Limb (tissue), 2 donors: ENCODE measurements around the gene FAM162A.

Experiments
- DNase-seq, 2 donors: peaks; one replicate each; pipeline ENCODE4 v3.0.0-alpha.2; 2016; ENCODE audit errors: extremely low spot score in 2 of 2

The FAM162A gene

DNA sequence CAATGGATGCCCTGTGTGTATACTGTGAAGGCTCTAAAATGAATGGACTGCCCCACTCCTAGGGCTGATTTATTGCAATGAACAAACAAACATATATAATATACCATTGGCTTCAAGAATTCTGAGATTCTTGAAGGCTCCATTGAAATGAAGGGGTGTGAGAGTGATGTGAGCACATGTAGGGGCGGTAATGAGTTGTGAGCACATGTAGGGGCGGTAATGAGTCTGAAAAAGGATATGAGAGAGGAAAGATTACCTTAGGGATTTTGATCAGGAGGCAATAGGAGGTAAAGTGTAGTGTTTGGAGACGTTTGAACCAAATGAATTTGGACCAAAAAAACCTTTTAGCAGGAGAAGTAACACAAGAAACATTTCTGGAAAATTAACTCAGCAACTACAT lies 3.7 kb downstream of the FAM162A start:
- DNase-seq, result no peak

DNA sequence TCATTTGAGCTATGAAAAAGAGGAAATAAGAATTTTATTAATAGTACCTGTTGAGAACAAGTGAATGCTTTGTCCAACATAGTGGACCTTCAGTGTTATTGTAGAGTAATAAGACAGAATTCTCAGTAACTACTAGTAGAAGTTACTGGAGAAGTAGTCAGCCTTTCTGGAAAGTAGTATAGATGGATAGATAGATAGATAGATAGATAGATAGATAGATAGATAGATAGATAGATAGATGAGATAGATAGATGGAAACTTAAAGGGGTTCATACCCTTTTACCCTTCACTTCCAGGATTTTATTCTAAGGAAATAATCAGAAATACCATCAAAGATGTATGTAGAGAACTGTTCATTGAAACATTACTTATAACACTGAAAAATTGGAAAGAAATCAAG lies 5.2 kb downstream of the FAM162A start:
- DNase-seq, result no peak

DNA sequence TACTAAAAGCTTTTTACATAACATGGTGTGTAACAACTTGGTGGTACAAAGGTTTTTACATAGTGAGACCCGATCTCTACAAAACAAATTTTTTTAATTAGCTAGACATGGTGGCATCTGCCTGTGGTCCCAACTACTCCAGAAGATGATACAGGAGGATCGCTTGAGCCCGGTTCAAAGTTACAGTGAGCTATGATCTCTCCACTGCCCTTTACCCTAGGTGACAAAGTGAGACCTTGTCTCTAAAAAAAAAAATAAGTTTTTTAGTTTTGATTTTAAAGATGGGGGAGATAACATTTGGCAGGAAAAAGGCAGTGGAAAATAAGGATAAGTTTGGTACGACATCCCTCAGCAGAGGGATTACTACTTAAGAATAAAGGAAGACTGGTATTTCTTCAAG lies 5.9 kb downstream of the FAM162A start:
- DNase-seq, result no peak

DNA sequence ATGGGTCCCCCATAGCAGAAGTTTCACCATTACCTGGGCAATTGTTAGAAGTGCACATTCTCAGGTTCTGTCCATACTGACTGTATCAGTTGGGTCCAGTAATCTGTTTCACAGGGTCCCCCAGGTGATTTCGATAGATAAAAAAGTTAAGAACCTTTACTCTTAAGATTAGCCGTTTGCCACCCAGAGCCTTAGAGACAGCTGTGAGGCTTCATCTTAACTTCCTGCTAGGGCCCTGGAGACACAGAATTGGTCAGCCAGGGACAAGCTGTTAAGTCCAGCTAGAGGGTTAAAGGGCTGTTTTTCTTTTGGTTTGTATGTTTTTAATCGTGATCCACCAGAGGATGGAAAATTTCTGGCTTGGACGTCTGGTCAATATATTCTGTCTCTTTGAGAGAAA lies 6.7 kb downstream of the FAM162A start:
- no peak for DNase-seq

DNA sequence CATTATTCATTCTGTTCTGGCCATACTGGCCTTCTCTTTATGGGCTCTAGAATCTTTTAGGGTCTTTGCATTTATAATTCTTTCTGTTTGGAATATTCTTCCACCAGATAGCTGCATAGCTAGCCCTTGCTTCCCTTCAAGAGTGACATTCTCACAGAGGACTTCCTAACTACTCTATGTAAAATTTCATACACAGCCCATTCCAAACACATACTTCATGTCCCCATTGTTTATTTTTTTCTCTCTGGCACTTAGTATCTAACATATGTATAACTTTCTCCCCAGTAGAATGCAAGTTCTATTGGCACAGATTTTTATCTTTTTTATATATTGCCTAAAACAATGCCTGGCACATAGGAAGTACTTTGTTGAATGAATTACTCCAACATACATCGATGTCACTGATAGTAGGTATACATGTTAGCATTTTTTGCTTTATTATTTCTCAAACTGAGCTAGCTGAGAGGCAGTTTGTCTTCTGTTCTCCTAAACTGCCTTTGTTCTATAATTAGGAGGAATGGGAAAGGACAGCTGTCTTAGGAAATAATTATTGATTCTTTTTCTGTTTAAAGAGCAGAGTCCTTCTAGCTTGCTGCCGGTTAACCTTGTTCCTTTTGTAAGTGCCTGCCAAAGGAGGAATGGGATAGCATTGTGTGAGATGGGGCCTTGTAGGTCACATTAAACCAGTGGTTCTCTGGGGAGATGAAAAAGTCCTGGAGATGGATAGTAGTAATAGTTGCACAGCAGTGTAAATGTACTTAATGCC lies 7.9 kb downstream of the FAM162A start:
- no peak for DNase-seq

DNA sequence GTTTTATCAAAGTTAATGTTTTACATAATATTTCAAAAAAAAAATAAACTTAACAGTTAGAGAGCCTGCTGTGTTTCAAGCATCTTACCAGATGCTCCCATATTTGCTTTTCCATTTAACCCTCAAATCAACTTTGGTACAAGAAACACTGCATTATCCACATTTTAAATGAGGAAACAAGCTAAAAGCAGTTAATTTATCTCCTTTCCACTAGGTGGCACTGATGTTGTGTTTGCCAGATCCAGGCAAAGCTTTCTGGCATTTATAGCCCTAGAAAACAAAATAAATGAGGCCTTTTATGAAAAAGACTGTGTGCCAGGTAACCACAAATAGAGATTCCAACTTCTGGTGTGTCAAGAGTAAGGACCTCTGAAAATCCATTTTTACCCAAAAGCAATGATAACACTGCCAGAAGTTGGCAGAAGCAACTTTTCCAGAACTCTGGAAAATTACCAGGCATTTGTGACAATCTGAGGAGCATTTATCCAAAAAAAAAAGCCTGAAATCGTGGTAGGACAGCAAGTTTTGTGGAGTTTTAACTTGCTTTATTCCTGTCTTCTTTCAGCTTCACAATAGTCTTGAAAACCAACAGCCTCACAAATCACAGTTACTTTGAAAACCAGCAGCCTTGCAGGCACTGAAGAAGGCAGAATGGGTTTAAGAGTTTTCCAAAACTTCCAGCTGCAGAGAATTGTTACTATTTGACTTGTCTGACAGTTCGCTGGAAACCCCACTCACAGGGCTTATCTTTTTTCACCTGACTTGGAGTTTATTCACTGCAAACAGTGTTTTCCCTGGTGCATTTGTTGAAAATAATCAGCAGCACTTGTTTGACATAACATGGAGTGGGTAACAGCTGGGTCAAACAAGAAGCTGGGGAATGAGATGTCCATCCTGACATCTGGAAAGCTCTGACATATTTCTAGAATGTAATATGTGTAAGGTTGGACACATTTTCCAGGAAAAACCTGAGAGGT lies 9.2 kb downstream of the FAM162A start:
- DNase-seq, result peak in 1 of 2 donors; percentile 74

DNA sequence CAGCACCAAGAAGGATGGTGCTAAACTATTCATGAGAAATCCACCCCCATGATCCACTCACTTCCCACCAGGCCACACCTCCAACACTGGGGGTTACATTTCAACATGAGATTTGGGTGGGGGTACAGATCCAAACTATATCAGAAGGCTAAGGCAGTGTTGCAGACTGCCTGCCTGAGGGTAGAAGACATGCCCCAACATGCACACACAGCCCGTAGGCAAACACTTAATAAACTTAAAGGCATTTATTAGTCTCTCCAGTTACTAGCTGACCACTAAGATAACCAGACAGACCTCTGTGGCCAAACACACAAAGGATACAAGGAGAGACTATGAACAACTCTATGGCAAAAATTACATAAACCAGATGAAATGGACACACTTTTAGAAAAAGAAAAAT lies 10.2 kb downstream of the FAM162A start:
- no peak for DNase-seq

DNA sequence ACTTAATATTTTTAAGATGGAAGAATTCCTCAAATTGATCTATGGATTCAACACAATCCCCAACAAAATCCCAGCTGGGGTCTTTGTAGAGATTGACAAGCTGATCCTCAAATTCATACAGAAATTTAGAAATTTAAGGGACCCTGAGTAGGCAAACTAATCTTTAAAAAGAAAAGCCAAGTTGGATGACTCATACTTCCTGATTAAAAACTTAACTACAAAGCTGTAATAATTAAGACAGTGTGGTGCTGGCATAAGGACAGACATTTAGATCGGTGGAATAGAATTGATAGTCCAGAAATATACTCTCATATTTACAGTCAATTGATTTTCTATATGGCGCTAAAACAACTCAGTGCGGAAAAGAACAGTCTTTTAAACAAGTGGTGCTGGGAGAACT lies 11.6 kb downstream of the FAM162A start:
- no peak for DNase-seq

DNA sequence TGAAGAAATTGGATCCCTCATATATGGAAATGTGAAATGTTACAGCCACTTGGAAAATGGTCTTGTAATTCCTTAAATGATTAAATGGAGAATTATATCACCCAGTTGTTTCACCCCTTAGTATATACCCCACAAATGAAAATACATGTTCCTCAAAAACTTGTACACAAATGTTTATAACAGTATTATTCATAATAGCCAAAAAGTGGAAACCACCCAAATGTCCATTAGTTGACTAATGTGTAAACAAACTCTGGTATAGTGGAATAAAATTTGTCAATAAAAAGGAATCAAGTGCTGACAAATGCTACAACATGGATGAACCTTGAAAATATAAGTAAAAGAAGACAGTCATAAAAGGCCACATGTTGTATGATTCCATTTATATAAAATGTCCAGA lies 12.5 kb downstream of the FAM162A start:
- no peak for DNase-seq

DNA sequence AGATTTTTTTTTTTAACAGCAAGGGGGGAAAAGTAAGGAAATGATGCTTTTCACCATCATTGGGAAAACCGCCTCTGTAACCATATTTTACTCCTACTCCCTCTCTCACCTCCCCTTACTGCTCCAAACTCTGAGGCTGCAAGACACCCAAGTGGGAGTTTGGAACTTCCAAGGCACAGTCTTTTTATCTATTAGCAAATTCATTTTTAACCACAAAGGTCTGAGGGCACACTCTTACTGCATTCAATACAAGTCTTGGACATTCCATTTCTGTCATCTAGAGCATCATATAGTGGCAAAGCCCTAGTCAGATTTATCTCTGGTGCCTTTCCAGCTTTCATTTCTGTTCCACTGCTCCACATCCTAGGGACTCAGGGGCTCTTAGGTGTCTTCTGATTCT lies 13.2 kb downstream of the FAM162A start:
- DNase-seq, result no peak

DNA sequence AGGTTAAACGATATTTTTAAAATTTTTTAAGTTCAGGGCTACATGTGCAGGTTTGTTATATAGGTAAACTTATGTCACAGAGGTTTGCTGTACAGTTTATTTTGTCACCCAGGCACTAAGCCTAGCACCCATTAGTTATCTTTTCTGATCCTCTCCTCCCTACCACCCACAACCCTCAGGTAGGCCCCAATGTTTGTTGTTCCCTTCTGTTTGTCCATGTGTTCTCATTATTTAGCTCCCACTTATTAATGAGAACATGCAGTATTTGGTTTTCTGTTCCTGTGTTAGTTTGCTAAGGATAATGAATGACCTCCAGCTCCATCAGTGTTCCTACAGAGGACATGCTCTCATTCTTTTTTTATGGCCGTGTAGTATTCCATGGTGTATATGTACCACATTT lies 14.9 kb downstream of the FAM162A start:
- no peak for DNase-seq

DNA sequence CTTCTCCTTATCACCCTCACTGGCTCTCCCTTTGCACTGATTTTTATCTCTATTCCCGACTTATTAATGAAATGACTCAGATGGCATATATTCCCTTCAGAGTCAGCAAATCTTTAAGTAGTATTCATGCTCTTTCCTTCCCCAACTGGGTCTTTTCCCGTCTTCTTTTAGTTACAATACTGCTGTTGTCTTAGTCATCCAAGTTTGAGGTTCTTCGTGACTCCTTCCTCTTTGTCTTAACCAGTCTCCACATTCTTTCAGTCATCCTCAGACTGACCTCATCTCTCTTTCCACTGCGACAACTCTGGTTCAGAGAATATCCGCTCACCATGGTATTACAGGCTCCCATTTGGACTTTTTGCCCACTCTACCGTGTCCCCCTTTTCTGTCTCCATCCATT lies 19.5 kb downstream of the FAM162A start:
- DNase-seq, result no peak

DNA sequence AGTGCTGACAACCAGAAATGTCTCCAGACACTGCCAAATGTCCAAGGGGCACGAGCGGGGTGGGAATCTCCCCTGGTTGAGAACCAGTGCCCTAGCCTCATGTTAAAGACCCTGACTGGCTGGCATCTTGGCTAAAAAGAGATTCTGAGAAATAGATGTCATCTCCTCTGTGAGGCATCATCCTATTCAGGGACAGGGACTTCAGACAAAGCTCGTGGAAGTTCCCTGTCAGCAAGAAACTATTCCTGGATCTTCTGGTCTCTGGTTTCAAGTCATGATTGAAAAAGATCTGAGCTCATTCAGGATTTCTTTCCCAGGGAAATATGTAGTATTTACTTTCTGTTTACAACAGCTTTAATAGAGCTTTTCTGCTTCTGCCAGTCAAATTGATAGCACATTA lies 21.0 kb downstream of the FAM162A start:
- no peak for DNase-seq

DNA sequence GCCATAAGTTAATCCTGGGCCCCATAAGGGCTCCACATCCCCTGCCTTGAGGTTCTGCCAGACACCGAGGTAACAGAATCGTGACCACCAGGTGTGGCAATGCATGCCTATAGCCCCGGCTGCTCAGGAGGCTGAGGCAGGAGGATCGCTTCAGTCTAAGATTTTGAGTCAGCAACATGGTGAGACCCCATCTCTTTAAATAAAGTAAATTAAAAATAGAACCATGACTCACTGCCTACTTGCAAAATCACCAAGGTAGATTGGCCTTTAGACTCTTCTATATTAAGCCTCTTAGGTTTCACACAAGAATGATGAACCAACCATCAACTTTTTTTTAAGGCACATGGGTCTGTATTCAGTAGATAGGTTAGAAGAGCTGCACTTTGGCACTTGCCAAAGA lies 22.2 kb downstream of the FAM162A start:
- no peak for DNase-seq

DNA sequence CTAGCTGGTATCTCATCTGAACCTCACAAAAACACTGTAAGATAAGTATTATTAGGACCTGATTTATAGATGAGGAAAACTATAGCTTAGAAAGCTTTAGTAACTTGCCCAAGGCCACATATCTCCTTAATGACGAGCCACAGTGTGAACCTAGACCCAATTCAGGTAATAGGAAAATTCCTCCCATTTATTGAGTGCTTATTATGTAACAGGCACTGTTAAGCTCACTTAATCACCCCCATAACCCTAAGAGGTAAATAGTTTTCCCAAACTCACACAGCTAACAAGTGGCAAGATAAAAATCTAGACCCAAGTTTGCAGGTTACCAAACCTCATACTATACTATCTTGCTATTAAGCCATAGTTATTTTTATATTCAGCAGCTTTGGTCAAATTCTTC lies 24.0 kb downstream of the FAM162A start:
- no peak for DNase-seq

DNA sequence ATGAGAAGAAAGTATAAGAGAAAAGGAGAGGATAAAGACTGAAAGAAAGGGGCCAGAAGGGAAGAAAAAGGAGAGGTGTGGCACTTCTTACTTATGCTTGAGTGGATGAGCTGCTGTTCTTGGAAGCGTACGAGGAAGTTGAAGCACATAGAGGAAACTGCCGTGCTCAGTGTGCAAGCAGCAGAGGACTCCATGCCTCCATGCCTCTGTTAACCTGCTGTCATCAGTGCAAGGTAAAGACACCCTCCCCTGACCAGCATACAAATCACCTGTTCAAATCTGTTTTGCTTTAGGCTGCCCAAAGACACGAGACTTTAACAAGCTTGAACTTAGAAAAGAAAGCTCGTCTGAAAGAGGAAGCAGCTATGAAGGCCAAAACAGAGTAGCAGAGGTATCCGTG lies 25.5 kb downstream of the FAM162A start:
- no peak for DNase-seq

DNA sequence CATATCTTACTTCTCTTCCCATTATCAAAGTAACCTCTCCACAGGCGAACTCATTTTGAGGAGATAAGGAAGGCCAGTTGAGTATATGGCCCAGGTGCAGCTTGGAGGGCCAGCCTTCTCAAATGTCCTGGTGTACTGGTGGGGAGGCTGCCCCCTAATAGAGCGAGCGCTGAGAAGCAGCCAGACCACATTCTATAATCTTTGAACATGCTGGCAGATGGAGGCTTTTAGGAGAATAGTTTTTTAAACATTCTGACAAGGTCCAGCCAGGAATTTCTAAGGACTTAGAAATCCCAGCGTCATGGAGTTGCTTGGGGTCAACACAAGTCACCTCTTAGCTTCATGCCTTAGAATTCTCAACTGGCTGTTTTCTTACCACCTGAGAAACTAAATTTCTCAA lies 26.1 kb downstream of the FAM162A start:
- no peak for DNase-seq

DNA sequence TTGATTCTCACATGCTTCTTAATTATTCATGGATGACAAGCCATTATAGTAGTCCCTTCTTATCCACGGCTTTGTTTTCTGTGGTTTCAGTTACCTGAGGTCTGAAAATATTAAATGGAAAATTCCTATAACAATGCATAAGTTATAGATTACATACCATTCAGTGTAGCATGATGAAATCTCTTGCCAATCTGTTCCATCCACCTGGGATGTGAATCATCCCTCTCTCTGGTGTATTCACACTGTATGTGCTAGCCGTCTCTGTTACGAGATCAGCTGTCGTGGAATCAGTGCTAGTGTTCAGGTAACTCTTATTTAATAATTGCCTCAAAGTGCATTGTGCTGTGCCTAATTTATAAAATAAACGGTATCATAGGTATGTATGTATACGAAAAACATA lies 26.7 kb downstream of the FAM162A start:
- DNase-seq, result no peak

DNA sequence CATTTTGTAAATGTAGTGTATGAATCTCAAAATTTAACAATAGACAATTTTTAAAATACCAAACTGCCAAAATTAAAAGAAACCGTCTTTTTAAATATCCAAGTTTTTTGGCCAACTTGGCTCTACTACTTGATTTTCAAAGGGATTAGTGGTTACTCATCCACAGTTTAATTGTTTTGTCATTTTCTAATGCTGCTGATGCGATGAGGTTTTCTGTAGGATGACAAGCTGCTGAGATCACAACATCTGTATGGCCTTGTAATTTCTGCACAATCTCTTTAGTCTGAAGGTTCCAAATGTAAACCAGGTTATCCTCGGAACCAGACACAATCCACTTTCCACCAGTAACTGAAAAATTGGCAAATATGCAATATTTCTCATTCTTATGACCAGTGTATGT lies 30.4 kb downstream of the FAM162A start:
- no peak for DNase-seq

DNA sequence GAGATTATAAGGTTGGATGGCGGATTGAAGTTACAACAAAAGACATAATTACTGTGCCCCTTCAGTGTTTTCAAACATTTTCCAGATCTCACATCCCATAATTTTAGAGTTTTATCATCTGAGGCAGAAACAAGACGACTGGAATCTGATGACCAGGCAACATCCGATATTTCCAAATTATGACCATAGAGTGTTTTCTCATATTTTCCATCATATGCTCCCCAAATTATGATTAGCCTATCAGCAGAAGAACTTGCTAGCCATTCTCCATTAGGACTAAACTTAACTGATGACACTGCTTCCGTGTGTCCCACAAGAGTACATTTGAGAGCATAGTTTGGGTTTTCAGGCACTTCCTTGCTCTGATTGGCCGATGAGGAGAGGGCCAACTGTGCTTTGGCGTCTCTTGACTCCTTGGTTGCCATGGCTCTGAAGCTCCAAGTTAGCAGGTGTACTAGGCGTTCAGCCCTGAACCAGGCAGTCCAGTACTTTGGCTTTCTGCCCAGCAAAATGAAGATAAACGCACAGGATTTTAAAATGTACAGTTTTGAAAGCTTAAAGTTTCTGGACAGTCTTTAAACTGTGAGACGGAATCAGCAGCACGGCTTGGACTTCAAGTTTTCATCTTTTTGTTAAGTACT lies 31.2 kb downstream of the FAM162A start:
- DNase-seq, result peak; percentile 33 to 47

DNA sequence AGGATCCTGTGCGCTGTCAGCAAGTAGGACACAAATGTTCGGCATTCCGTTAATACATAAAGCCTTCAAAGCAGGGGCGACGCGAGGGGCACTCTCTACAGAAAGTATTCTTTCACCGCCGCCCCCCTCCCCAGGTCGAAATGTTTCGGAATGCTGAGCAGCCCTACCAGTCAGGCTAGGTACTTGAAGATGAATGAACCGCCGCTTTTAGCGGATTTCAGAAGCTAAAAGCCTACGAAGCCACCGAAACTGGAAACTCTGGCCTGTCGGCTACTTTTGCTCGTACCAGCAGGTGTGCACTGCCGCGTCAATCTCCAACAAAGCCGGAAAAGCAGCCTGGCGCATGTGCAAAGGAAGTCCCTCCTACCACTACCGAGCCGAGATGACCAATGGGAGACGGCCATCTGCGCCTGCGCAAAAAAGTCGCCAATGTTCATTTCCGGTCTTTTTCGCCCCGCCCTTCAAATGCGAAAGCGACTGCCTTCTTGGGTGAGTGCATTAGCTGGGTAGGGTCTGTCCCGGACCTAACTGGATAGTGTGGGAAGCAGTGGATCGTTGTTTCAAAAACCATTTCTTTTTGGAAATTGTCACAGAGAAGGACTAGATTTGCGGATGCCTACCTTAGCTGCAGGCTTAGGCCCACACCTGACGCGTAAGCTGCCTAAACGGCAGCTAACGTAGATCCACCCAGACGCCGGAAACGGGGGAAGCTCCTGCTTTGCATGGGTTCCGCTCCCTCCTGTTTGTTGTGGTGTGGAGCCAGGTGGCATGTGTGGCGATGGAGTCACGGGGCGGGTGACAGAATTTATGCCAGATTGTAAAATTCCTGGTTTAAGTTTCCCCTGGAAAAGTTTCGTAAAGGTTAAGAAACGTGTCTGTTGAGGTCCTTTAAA lies 32.0 kb downstream of the FAM162A start, which contains the start of gene WDR5B:
TSS of gene WDR5B (minus strand) at position 301 of the 893 bp plus-strand sequence. CDS start 534 bp downstream, outside the sequence.
- peak; percentile 97 to 98 for DNase-seq
